Smooth muscle cell (in vitro differentiated cells): Measurements from ENCODE around the gene LARP4B. TPM values are rescaled to one million over a fixed set of nuclear protein-coding genes. Genes with fewer than 3 reads are reported as not detected.

Source experiments
- DNase-seq: peaks from one replicate; lab custom pipeline; 2025; ENCODE audit not compliant: unreplicated experiment; lab: John Stamatoyannopoulos, UW
- H2AFZ ChIP-seq: fragments of 200-600 bp; sonication (generic); 2 replicates; pipeline ENCODE4 v1.6.0; 2016; ENCODE audit warnings: antibody characterized with exemption, low read depth, mild to moderate bottlenecking
- H3F3A ChIP-seq: fragments of 200-600 bp; sonication (generic); 2 replicates; pipeline ENCODE4 v1.6.0; 2017; ENCODE audit warnings: antibody characterized with exemption, low read depth
- H3K27ac ChIP-seq: fragments of 200-600 bp; sonication (generic); 2 replicates; pipeline ENCODE4 v1.5.1; 2016; ENCODE audit warnings: low read depth, mild to moderate bottlenecking
- H3K27me3 ChIP-seq: fragments of 200-600 bp; sonication (generic); 2 replicates; pipeline ENCODE4 v1.6.1; 2016; ENCODE audit warnings: low read depth, mild to moderate bottlenecking
- H3K36me3 ChIP-seq: fragments of 200-600 bp; sonication (generic); 2 replicates; pipeline ENCODE4 v1.5.1; 2016; ENCODE audit warnings: low read depth
- H3K4me1 ChIP-seq: fragments of 200-600 bp; sonication (generic); 2 replicates; pipeline ENCODE4 v1.5.1; 2016; ENCODE audit warnings: low read depth
- H3K4me2 ChIP-seq: fragments of 200-600 bp; sonication (generic); 2 replicates; pipeline ENCODE4 v1.6.0; 2016; ENCODE audit warnings: mild to moderate bottlenecking
- H3K4me3 ChIP-seq: fragments of 200-600 bp; sonication (generic); 2 replicates; pipeline ENCODE4 v1.5.1; 2016; ENCODE audit warnings: mild to moderate bottlenecking
- H3K79me2 ChIP-seq: fragments of 200-600 bp; sonication (generic); 2 replicates; pipeline ENCODE4 v1.6.0; 2016; ENCODE audit warnings: low read depth, mild to moderate bottlenecking
- H3K9ac ChIP-seq: fragments of 200-600 bp; sonication (generic); 2 replicates; pipeline ENCODE4 v1.6.0; 2016; ENCODE audit warnings: low read depth
- H3K9me3 ChIP-seq: fragments of 200-600 bp; sonication (generic); replicated peaks from 2 replicates; pipeline ENCODE4 v1.5.1; 2016; ENCODE audit warnings: low read depth
- H4K20me1 ChIP-seq: fragments of 200-600 bp; sonication (generic); 2 replicates; pipeline ENCODE4 v1.6.0; 2016; ENCODE audit warnings: low read depth
- WGBS: methylation state at CpG from one replicate; pipeline ENCODE4 v1.1.7; 2016; ENCODE audit warnings: low lambda C conversion rate; 5-methylcytosine and 5-hydroxymethylcytosine counted together
- polyA plus RNA-seq: library from polyadenylated mRNA; unstranded; fragments of >200 nt; fragmentation: Nextera tagmentation; extraction: Ambion mirVana; gene quantifications from 2 replicates; pipeline ENCODE4 v1.2.1, GENCODE V29; 2016
- total RNA-seq: library from RNA; depleted of rRNA; stranded (reverse); fragments of >200 nt; gene quantifications from 2 replicates; pipeline ENCODE4 v1.2.3, GENCODE V29; 2014
- TF ChIP-seq, protein P1 (sequence below): fragments of 200-600 bp; sonication (generic); IDR thresholded peaks from 2 replicates; pipeline ENCODE4 v1.5.1; 2017; ENCODE audit warnings: borderline replicate concordance, mild to moderate bottlenecking, antibody characterized with exemption; ENCODE audit not compliant: insufficient read depth, poor library complexity, severe bottlenecking

LARP4B gene
- total and polyA plus RNA-seq, 2 experiments from 2014 or later, result 16.7 to 24.9 TPM

GRCh38 chr10:777913-778479 is 153.5 kb downstream of the LARP4B start:
- WGBS, result 92% methylated on average over 16 of the region's 16 CpGs
- TF ChIP-seq, protein P1, sequence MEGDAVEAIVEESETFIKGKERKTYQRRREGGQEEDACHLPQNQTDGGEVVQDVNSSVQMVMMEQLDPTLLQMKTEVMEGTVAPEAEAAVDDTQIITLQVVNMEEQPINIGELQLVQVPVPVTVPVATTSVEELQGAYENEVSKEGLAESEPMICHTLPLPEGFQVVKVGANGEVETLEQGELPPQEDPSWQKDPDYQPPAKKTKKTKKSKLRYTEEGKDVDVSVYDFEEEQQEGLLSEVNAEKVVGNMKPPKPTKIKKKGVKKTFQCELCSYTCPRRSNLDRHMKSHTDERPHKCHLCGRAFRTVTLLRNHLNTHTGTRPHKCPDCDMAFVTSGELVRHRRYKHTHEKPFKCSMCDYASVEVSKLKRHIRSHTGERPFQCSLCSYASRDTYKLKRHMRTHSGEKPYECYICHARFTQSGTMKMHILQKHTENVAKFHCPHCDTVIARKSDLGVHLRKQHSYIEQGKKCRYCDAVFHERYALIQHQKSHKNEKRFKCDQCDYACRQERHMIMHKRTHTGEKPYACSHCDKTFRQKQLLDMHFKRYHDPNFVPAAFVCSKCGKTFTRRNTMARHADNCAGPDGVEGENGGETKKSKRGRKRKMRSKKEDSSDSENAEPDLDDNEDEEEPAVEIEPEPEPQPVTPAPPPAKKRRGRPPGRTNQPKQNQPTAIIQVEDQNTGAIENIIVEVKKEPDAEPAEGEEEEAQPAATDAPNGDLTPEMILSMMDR, result no peak

DNA sequence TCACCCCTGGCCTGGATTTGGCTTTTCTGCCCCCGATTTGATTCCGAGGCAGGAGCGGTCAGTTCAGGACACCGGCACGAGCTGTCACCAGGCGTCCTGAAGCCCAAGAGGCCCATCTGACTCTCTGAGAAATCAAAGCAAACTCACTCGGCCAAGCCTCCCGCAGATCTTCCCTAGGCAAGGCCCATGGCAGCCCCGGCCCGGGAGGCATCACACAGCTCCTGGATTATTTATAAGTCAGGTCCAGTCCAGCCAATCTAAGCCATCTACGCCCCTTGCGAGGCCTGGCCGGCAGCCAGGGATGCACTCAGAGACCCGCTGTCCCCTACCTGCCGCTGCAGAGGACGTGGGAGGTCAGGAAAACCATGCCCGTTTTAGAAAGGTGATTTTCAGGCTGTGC is 154.7 kb downstream of the LARP4B start:
- TF ChIP-seq, protein P1, result no peak
- Histone ChIP-seq H3K4me3 (no peak overlapping the region), H3F3A (no peaks in the 10 kb centered on the region), H3K27me3 (no peaks in the 10 kb centered on the region), H2AFZ (no peak overlapping the region), H3K4me1 (no peaks in the 10 kb centered on the region), H4K20me1 (no peaks in the 10 kb centered on the region), H3K27ac (no peak overlapping the region), H3K4me2 (no peak overlapping the region), H3K9ac (no peak overlapping the region), H3K36me3 (no peaks in the 10 kb centered on the region), H3K79me2 (no peaks in the 10 kb centered on the region), H3K9me3 (no peaks in the 10 kb centered on the region)
- 96% methylated on average over 17 of the region's 17 CpGs for WGBS
- DNase-seq, result no peak

More at GRCh38 chr10:777913-778479, 153.5 kb downstream of the LARP4B start:
- Histone ChIP-seq H3K36me3 (no peaks in the 10 kb centered on the region), H3K27me3 (no peaks in the 10 kb centered on the region), H3K9ac (no peak overlapping the region), H4K20me1 (no peaks in the 10 kb centered on the region), H3K4me2 (no peak overlapping the region), H3K4me3 (no peak overlapping the region), H2AFZ (no peak overlapping the region), H3K9me3 (no peaks in the 10 kb centered on the region), H3K27ac (no peak overlapping the region), H3F3A (no peaks in the 10 kb centered on the region), H3K4me1 (no peaks in the 10 kb centered on the region), H3K79me2 (no peaks in the 10 kb centered on the region)
- no peak for DNase-seq

DNA sequence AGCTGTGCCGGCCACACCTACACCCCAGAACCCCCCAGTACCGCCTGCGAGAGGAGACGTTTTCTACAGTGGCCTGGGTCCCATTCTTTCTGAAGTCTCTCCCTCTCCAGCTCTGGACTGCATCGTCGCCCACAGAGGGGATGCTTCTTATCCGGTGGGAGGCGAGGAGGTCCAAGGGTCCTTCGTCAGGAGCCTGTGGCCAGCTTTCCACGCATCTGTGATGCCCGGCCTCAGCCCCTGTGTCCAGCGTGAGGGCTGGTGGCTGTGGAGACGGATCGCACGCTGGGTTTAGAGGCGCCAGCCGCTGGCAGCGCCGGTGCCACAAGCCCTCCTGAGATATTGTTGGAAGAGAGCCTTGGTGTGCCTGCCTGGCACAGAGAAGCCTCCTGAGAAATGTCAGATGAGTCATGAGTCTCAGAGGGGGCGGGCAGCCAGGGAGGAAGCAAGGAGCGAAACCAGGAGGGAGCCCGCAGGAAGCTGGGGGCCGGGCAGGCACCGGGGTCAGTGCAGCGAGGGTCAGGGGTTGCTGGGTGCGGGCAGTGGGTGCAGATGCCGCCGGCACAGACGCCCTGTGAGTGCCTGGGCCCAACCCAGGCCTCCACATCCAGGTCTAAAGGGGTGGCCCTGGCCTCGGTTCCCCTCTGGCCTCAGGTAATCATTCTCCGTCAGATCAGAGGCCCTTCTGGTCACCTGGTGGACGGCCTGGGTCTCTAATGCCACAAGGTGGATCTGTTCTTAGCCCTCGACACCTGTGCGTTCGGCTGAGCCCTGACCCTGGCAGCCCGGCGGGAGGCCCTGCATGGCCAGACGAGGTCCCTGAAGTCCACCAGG is 156.0 kb downstream of the LARP4B start:
- Histone ChIP-seq H3K4me2 (no peak overlapping the region), H3K36me3 (no peaks in the 10 kb centered on the region), H3K4me1 (no peaks in the 10 kb centered on the region), H3K9me3 (no peaks in the 10 kb centered on the region), H3K79me2 (no peaks in the 10 kb centered on the region), H3K9ac (no peak overlapping the region), H3F3A (no peaks in the 10 kb centered on the region), H2AFZ (no peak overlapping the region), H3K4me3 (no peak overlapping the region), H3K27ac (no peak overlapping the region), H4K20me1 (no peaks in the 10 kb centered on the region), H3K27me3 (no peaks in the 10 kb centered on the region)
- TF ChIP-seq, protein P1, result no peak
- 86% methylated on average over 37 of the region's 38 CpGs for WGBS
- no peak for DNase-seq
